BJ (cell line): ENCODE results near the gene MARCHF9. TPM values are rescaled to one million over a fixed set of nuclear protein-coding genes. Genes with fewer than 3 reads are reported as not detected.

Experiments
- CTCF ChIA-PET: fragments of 350-600 bp; formaldehyde crosslinking; extraction: SDS; loops from one replicate; lab custom pipeline; 2021; ENCODE audit warnings: antibody characterized with exemption, inconsistent platforms; lab: Yijun Ruan, JAX
- POLR2A ChIA-PET: fragments of 300-600 bp; sonication (Branson Sonifier 250); formaldehyde crosslinking; extraction: SDS; loops from one replicate; lab custom pipeline; 2021; ENCODE audit warnings: antibody characterized with exemption; lab: Charles Lee
- DNase-seq: peaks from one replicate; pipeline ENCODE4 v3.0.0-alpha.2; 2011; ENCODE audit warnings: low read depth
- H3K27me3 ChIP-seq: 2 replicates; pipeline ENCODE4 v1.6.0; 2011; ENCODE audit warnings: low read length; ENCODE audit not compliant: control insufficient read depth, insufficient read depth
- H3K36me3 ChIP-seq: 2 replicates; pipeline ENCODE4 v1.5.1; 2011; ENCODE audit warnings: low read length; ENCODE audit not compliant: control insufficient read depth, insufficient read depth
- H3K4me3 ChIP-seq: 2 replicates; pipeline ENCODE4 v1.5.1; 2011; ENCODE audit warnings: low read depth, mild to moderate bottlenecking, control low read depth, low read length
- polyA plus RNA-seq: library from polyadenylated mRNA; depleted of rRNA; stranded (reverse); fragments of >200 nt; gene quantifications from 2 replicates; pipeline ENCODE4 v1.2.3, GENCODE V29; 2011
- TF ChIP-seq, protein P1 (sequence below): IDR thresholded peaks from 2 replicates; pipeline ENCODE4 v1.5.1; 2011; ENCODE audit warnings: low read depth, mild to moderate bottlenecking, control low read depth, inconsistent platforms, low read length, moderate library complexity; ENCODE audit not compliant: insufficient read depth

Gene MARCHF9
- polyA plus RNA-seq, 1 experiment, result 6.2 TPM

GRCh38 chr12:57783466-57783801, 28.5 kb downstream of the MARCHF9 start:
- POLR2A ChIA-PET, result interaction anchor here (1.0 kb wide), 1 partner anchor 10 kb away, joined by 4 read pairs; no protein-coding TSS in a partner anchor

GRCh38 chr12:57783861-57784260, 29.0 kb downstream of the MARCHF9 start:
- Histone ChIP-seq H3K27me3 (no peaks in the 10 kb centered on the region), H3K4me3 (no peak overlapping the region; the same call in 1 of the 2 replicates), H3K36me3 (peaks cover 12% of the 10 kb centered on the region)
- TF ChIP-seq, protein P1, sequence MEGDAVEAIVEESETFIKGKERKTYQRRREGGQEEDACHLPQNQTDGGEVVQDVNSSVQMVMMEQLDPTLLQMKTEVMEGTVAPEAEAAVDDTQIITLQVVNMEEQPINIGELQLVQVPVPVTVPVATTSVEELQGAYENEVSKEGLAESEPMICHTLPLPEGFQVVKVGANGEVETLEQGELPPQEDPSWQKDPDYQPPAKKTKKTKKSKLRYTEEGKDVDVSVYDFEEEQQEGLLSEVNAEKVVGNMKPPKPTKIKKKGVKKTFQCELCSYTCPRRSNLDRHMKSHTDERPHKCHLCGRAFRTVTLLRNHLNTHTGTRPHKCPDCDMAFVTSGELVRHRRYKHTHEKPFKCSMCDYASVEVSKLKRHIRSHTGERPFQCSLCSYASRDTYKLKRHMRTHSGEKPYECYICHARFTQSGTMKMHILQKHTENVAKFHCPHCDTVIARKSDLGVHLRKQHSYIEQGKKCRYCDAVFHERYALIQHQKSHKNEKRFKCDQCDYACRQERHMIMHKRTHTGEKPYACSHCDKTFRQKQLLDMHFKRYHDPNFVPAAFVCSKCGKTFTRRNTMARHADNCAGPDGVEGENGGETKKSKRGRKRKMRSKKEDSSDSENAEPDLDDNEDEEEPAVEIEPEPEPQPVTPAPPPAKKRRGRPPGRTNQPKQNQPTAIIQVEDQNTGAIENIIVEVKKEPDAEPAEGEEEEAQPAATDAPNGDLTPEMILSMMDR, result no peak
- DNase-seq, result no peak
- ChIA-PET POLR2A (no interaction called here), CTCF (interaction anchor here (0.7 to 1.6 kb wide), 3 partner anchors 61 to 128 kb away, joined by 3 to 5 read pairs (median 3); no protein-coding TSS in a partner anchor)

More at GRCh38 chr12:57783466-57783801, 28.5 kb downstream of the MARCHF9 start:
- Histone ChIP-seq H3K4me3 (peak overlapping the region; percentile 76), H3K27me3 (no peaks in the 10 kb centered on the region), H3K36me3 (peaks cover 13% of the 10 kb centered on the region)
- no peak for DNase-seq
- TF ChIP-seq, protein P1, result no peak
- CTCF ChIA-PET, result interaction anchor here (0.7 to 1.6 kb wide), 16 partner anchors 8 to 129 kb away, joined by 3 to 12 read pairs (median 3); partner anchors contain the start of genes AVIL, EEF1AKMT3 and METTL1

GRCh38 chr12:57793920-57794319, 39.0 kb downstream of the MARCHF9 start:
- DNase-seq, result peak; percentile 46
- ChIA-PET POLR2A (interaction anchor here (0.6 to 1.2 kb wide), 3 partner anchors 9 to 16 kb away, joined by 3 to 4 read pairs (median 4); partner anchors contain the start of gene TSFM), CTCF (interaction anchor here (0.8 to 1.7 kb wide), 9 partner anchors 9 to 110 kb away, joined by 3 to 13 read pairs (median 3); partner anchors contain the start of genes EEF1AKMT3, METTL1 and TSFM)
- Histone ChIP-seq H3K4me3 (no peak overlapping the region), H3K36me3 (peaks cover 14% of the 10 kb centered on the region), H3K27me3 (no peaks in the 10 kb centered on the region)
- TF ChIP-seq, protein P1, result no peak

DNA sequence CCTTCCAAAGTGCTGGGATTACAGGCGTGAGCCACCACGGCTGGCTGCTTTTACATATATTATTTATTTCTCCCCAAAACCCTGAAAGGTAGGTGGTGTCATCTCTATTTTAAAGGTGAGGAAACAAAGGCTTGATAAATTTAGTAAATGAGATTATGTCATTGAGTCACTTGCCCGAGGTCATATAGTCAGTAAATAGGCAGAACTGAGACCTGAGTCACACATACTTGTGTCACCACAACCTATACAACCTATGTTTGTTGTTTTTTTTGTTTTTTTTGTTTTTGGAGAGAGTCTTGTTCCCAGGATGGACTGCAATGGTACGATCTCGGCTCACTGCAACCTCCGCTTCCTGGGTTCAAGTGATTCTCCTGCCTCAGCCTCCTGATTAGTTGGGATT, 40.5 kb downstream of the MARCHF9 start:
- no peaks in the 10 kb centered on the region for H3K27me3 ChIP-seq
- no peak overlapping the region for H3K4me3 ChIP-seq
- DNase-seq, result no peak
- CTCF ChIA-PET, result interaction anchor here (0.7 to 1.1 kb wide), 2 partner anchors 13 to 110 kb away, joined by 3 read pairs; partner anchors contain the start of gene TSFM
- TF ChIP-seq, protein P1, result no peak
- POLR2A ChIA-PET, result no interaction called here
- peaks cover 17% of the 10 kb centered on the region for H3K36me3 ChIP-seq

DNA sequence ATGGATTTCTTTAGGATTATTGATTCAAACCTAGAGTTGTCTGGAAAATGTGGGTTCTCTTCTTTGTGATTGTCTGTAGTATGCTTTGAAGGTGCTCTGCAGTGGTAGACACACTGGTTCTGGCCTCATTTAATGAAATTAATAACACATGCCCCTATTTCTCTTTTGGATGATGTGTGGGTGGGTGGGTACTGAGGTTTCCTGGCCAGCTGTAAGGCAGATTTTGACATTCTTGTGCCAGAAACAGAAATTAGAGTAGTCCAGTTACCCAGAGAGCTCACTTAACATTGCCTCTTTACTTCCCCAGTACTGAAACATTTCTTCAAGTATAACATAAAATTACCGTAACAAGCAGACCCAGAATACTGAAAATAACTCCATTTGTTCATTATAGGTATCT, 42.1 kb downstream of the MARCHF9 start:
- POLR2A ChIA-PET, result no interaction called here
- peaks cover 23% of the 10 kb centered on the region for H3K36me3 ChIP-seq
- CTCF ChIA-PET, result interaction anchor here (1.1 to 1.4 kb wide), 3 partner anchors 10 to 99 kb away, joined by 3 to 4 read pairs (median 4); no protein-coding TSS in a partner anchor

More for the DNA sequence above, 42.1 kb downstream of the MARCHF9 start:
- Histone ChIP-seq H3K4me3 (no peak overlapping the region), H3K27me3 (no peaks in the 10 kb centered on the region)
- TF ChIP-seq, protein P1, result no peak
- no peak for DNase-seq
